Panc1 (cell line): ENCODE measurements around the gene ABHD8. TPM values are rescaled to one million over a fixed set of nuclear protein-coding genes. Genes with fewer than 3 reads are reported as not detected.

ENCODE experiments used
- ATAC-seq: fragments of 200-7000 bp; cut with Tn5 transposase; 2 replicates; pipeline ENCODE4 v1.9.1; 2020; ENCODE audit warnings: mild to moderate bottlenecking, moderate library complexity
- BruUV-seq: library from RNA; stranded (reverse); fragments of 400-500 nt; replicated peaks from 2 replicates; lab custom pipeline; 2021; lab: Mats Ljungman, UMichigan
- CTCF ChIA-PET: fragments of 300-600 bp; sonication (Branson Sonifier 250); formaldehyde crosslinking; loops from one replicate; lab custom pipeline; 2022; ENCODE audit warnings: antibody characterized with exemption; lab: Charles Lee
- POLR2A ChIA-PET: fragments of 300-600 bp; sonication (Branson Sonifier 250); formaldehyde crosslinking; loops from one replicate; lab custom pipeline; 2022; ENCODE audit warnings: antibody characterized with exemption; lab: Charles Lee
- DNase-seq: peaks from one replicate; pipeline ENCODE4 v3.0.0-alpha.2; 2010; ENCODE audit warnings: low read depth, low spot score
- H3K27ac ChIP-seq: 2 replicates; pipeline ENCODE4 v1.5.1; 2011; ENCODE audit warnings: mild to moderate bottlenecking, low read length, inconsistent platforms
- H3K27me3 ChIP-seq: fragments of 200-500 bp; sonication (Bioruptor generic); 2 replicates; pipeline ENCODE4 v1.6.0; 2014; ENCODE audit warnings: low read length, inconsistent platforms; ENCODE audit not compliant: control insufficient read depth, insufficient read depth
- H3K36me3 ChIP-seq: fragments of 200-500 bp; sonication (Bioruptor generic); 2 replicates; pipeline ENCODE4 v1.5.1; 2014; ENCODE audit warnings: inconsistent platforms, mild to moderate bottlenecking, low read length, moderate library complexity; ENCODE audit not compliant: control insufficient read depth, insufficient read depth
- H3K4me1 ChIP-seq: 2 replicates; pipeline ENCODE4 v1.5.1; 2011; ENCODE audit warnings: inconsistent platforms, mild to moderate bottlenecking, low read length, moderate library complexity; ENCODE audit not compliant: control insufficient read depth, insufficient read depth
- H3K4me3 ChIP-seq, 2 experiments: 2 replicates each; pipeline ENCODE4 v1.5.1; 2011 to 2012; ENCODE audit warnings: low read depth in 2 of 2, low read length in 2 of 2, mild to moderate bottlenecking in 2 of 2, inconsistent platforms in 1 of 2, moderate library complexity in 1 of 2
- H3K9me3 ChIP-seq: fragments of 200-500 bp; sonication (Bioruptor generic); 2 replicates; pipeline ENCODE4 v1.5.1; 2014; ENCODE audit warnings: low read depth, mild to moderate bottlenecking, inconsistent platforms, low read length, moderate library complexity; ENCODE audit not compliant: control insufficient read depth, insufficient read depth
- CTCF ChIP-seq: fragments of 450-650 bp; IDR thresholded peaks from 2 replicates; pipeline ENCODE4 v1.5.1; 2017; ENCODE audit warnings: mild to moderate bottlenecking
- POLR2AphosphoS5 ChIP-seq: IDR thresholded peaks from 2 replicates; pipeline ENCODE4 v1.6.1; 2012; ENCODE audit warnings: mild to moderate bottlenecking, low read depth, low read length, moderate library complexity
- REST ChIP-seq, 2 experiments: IDR thresholded peaks; 2 replicates each; pipeline ENCODE4 v1.6.1; 2011 to 2012; ENCODE audit warnings: low read depth in 2 of 2, control low read depth in 1 of 2, low read length in 1 of 2, mild to moderate bottlenecking in 1 of 2, moderate library complexity in 1 of 2; ENCODE audit not compliant: insufficient read depth in 1 of 2
- SIN3A ChIP-seq: IDR thresholded peaks from 2 replicates; pipeline ENCODE4 v1.6.1; 2012; ENCODE audit warnings: low read depth, mild to moderate bottlenecking, low read length, moderate library complexity, borderline replicate concordance; ENCODE audit not compliant: insufficient read depth
- TCF7L2 ChIP-seq: IDR thresholded peaks from 2 replicates; pipeline ENCODE4 v1.6.1; 2011; ENCODE audit warnings: mild to moderate bottlenecking, low read depth, low read length, inconsistent platforms
- in situ Hi-C: cut with HindIII; loops from 2 replicates; pipeline ENCODE4 v1.10.0; 2016; ENCODE audit warnings: low sequenced_read_pairs, low pct_unique_long_range_greater_than_20kb
- intact Hi-C: fragments of 100-400 bp; cut with micrococcal nuclease; formaldehyde crosslinking; loops from one replicate; pipeline ENCODE4 v1.10.0; 2022; ENCODE audit not compliant: unreplicated experiment
- total RNA-seq: library from RNA; stranded (reverse); gene quantifications from one replicate; pipeline ENCODE4 v1.2.1, GENCODE V29; 2021; ENCODE audit not compliant: unreplicated experiment

Gene ABHD8
- total RNA-seq, 1 experiment from 2014 or later: 19.6 TPM

- in situ Hi-C loops (no loop called here), intact Hi-C loops (no loop called here)
- ATAC-seq: no peak
- ChIA-PET POLR2A (no interaction called here), CTCF (no interaction called here)
- no peaks in the 10 kb centered on the region for H3K27me3 ChIP-seq
- H3K9me3 ChIP-seq: no peaks in the 10 kb centered on the region
- peaks cover 4% of the 10 kb centered on the region for H3K4me1 ChIP-seq
- peaks cover 1% of the 10 kb centered on the region; the same call in 1 of the 2 replicates for H3K36me3 ChIP-seq
- no peak for DNase-seq
- no peak overlapping the region for H3K27ac ChIP-seq
- TF ChIP-seq POLR2AphosphoS5 (no peak), CTCF (no peak), REST (IDR thresholded peaks at IDR 0.05; ENCODE audit: insufficient read depth in 1 of 2, low read depth in 2 of 2, low read length in 1 of 2) (no peak), SIN3A (no peak), TCF7L2 (no peak)
- BruUV-seq: no TSS peak
- H3K4me3 ChIP-seq: no peak overlapping the region
Observed at GRCh38 chr19:17341845-17342244, 38.6 kb upstream of the ABHD8 start.

- no TSS peak for BruUV-seq
- no peak for ATAC-seq
- no peaks in the 10 kb centered on the region for H3K9me3 ChIP-seq
- H3K4me3 ChIP-seq: no peak overlapping the region
- in situ Hi-C loops: no loop called here
- no peak for DNase-seq
- ChIA-PET POLR2A (no interaction called here), CTCF (no interaction called here)
- no peak for TF ChIP-seq SIN3A
- no peak for TF ChIP-seq POLR2AphosphoS5
- TF ChIP-seq TCF7L2: no peak
- no peak for TF ChIP-seq REST (IDR thresholded peaks at IDR 0.05; ENCODE audit: insufficient read depth in 1 of 2, low read depth in 2 of 2, low read length in 1 of 2)
- no peak for TF ChIP-seq CTCF
- peaks cover 4% of the 10 kb centered on the region for H3K4me1 ChIP-seq
- H3K27ac ChIP-seq: no peak overlapping the region
- H3K27me3 ChIP-seq: no peaks in the 10 kb centered on the region
- H3K36me3 ChIP-seq: peaks cover 4% of the 10 kb centered on the region; the same call in 1 of the 2 replicates
- intact Hi-C loops: no loop called here
Observed at GRCh38 chr19:17341386-17341785, 38.2 kb upstream of the ABHD8 start.
